GM18517 (cell line): ENCODE measurements around the gene TMPRSS3.

Experiments
- ATAC-seq: cut with Tn5 transposase; IDR thresholded peaks from one replicate; pipeline ENCODE4 v1.9.1; 2021; ENCODE audit warnings: mild to moderate bottlenecking, moderate library complexity; ENCODE audit not compliant: unreplicated experiment

The TMPRSS3 gene

GRCh38 chr21:42395905-42396651, at the start of gene TMPRSS3:
Gene TMPRSS3 (minus strand): TSS chr21:42396052. CDS start chr21:42395417, 635 bp downstream.
- no peak for ATAC-seq

GRCh38 chr21:42445311-42445710, 49.5 kb upstream of the TMPRSS3 start:
- ATAC-seq, result no peak

GRCh38 chr21:42444745-42445059, 48.9 kb upstream of the TMPRSS3 start:
- no peak for ATAC-seq

GRCh38 chr21:42443876-42444744, 48.3 kb upstream of the TMPRSS3 start:
- no peak for ATAC-seq

GRCh38 chr21:42443181-42443785, 47.4 kb upstream of the TMPRSS3 start:
- ATAC-seq, result no peak

GRCh38 chr21:42441963-42442362, 46.1 kb upstream of the TMPRSS3 start:
- ATAC-seq, result no peak

GRCh38 chr21:42440187-42440792, 44.4 kb upstream of the TMPRSS3 start:
- no peak for ATAC-seq

GRCh38 chr21:42439284-42440186, 43.7 kb upstream of the TMPRSS3 start:
- ATAC-seq, result no peak

GRCh38 chr21:42438316-42439205, 42.7 kb upstream of the TMPRSS3 start:
- ATAC-seq, result no peak

GRCh38 chr21:42437786-42438185, 41.9 kb upstream of the TMPRSS3 start:
- no peak for ATAC-seq

GRCh38 chr21:42436914-42437313, 41.1 kb upstream of the TMPRSS3 start:
- ATAC-seq, result no peak

GRCh38 chr21:42435833-42436232, 40.0 kb upstream of the TMPRSS3 start:
- ATAC-seq, result no peak

- no peak for ATAC-seq
These were observed 39.5 kb upstream of the TMPRSS3 start for GRCh38 chr21:42435401-42435800.

GRCh38 chr21:42434884-42435283, 39.0 kb upstream of the TMPRSS3 start:
- ATAC-seq, result no peak

GRCh38 chr21:42433946-42434551, 38.2 kb upstream of the TMPRSS3 start:
- ATAC-seq, result no peak

GRCh38 chr21:42432695-42433094, 36.8 kb upstream of the TMPRSS3 start:
- no peak for ATAC-seq

GRCh38 chr21:42431196-42431595, 35.3 kb upstream of the TMPRSS3 start:
- ATAC-seq, result no peak

- ATAC-seq, result no peak
These were observed 34.7 kb upstream of the TMPRSS3 start for GRCh38 chr21:42430521-42430920.

- ATAC-seq, result no peak
These were observed 34.0 kb upstream of the TMPRSS3 start for GRCh38 chr21:42429856-42430255.
